Psoas muscle (tissue), 8 donors: ENCODE data around the gene ETV7. TPM values are rescaled to one million over a fixed set of nuclear protein-coding genes. Genes with fewer than 3 reads are reported as not detected.

Experiments used
- ATAC-seq, 4 donors: fragments of 200-7000 bp; cut with Tn5 transposase; one replicate each; pipeline ENCODE4 v1.9.1; 2020; ENCODE audit warnings: moderate library complexity in 3 of 4, mild to moderate bottlenecking in 2 of 4
- DNase-seq, 2 donors: peaks; one replicate each; pipeline ENCODE4 v3.0.0-alpha.2; 2020
- H3K27ac ChIP-seq: fragments of 200-600 bp; one replicate; pipeline ENCODE4 v1.8.0; 2022
- H3K27me3 ChIP-seq, 3 donors: fragments of 200-600 bp in 1 of 3; one replicate each; pipeline versions ENCODE4 v1.6.1 to v1.8.0; 2013 to 2022; ENCODE audit warnings: low read length in 2 of 3, mild to moderate bottlenecking in 2 of 3, moderate library complexity in 1 of 3; ENCODE audit not compliant: insufficient read depth in 3 of 3
- H3K36me3 ChIP-seq, 2 donors: fragments of 200-600 bp in 1 of 2; one replicate each; pipeline versions ENCODE4 v1.6.1 to v1.8.0; 2013 to 2022; ENCODE audit warnings: low read depth in 1 of 2, mild to moderate bottlenecking in 1 of 2, moderate library complexity in 1 of 2; ENCODE audit not compliant: insufficient read depth in 1 of 2
- H3K4me1 ChIP-seq: fragments of 200-600 bp; one replicate; pipeline ENCODE4 v1.8.0; 2022
- H3K4me3 ChIP-seq: fragments of 200-600 bp; one replicate; pipeline ENCODE4 v1.8.0; 2022; ENCODE audit warnings: mild to moderate bottlenecking
- H3K9me3 ChIP-seq: fragments of 200-600 bp; one replicate; pipeline ENCODE4 v1.8.0; 2022
- CTCF ChIP-seq: fragments of 200-600 bp; IDR thresholded peaks from one replicate; pipeline ENCODE4 v1.8.0; 2022; ENCODE audit warnings: antibody characterized with exemption
- WGBS, 3 donors: extraction: QIAGEN DNeasy Blood & Tissue Kit; methylation state at CpG; one replicate each; pipeline versions ENCODE4 v1.1.6 to v1.1.7; 2013; 5-methylcytosine and 5-hydroxymethylcytosine counted together
- intact Hi-C, 2 donors: fragments of 100-400 bp; cut with DNase I; formaldehyde crosslinking; loops; one replicate each; pipeline versions ENCODE4 v1.11.0 to v1.14.2; 2022
- polyA plus RNA-seq, 3 donors: library from polyadenylated mRNA; stranded (reverse); fragments of 200-250 nt; gene quantifications; one replicate each; pipeline ENCODE4 v1.2.3, GENCODE V29; 2013
- total RNA-seq, 4 donors: library from RNA; stranded (reverse); fragmentation: NEBNext Ultra II Directional in 2 of 4; extraction: Animal tissue kit (Norgen Biotek cat#: 25700) in 2 of 4; gene quantifications; one replicate each; pipeline versions ENCODE4 v1.2.1 to v1.2.4, GENCODE V29; 2021 to 2023
- donor health status: healthy with polysubstance abuse.
- donor health status: DM: no; HTN: no; CAD: no; lungs with moderate emphysema.
- donor health status: Bipolar disorder and iron deficiency.
- donor health status: healthy.
- donor health status: DM: yes; HTN: yes; CAD: no.
- donor health status: DM: no; HTN: no; CAD: no.
- donor health status: DM: no; HTN: no; CAD: no.
- donor health status: DM: yes; HTN: yes; CAD: no.

The ETV7 gene
- total and polyA plus RNA-seq, 7 donors: 0.06 to 0.09 TPM; not detected in 5

GRCh38 chr6:36350082-36350481 is 37.4 kb downstream of the ETV7 start:
- Histone ChIP-seq H3K4me1 (no peaks in the 10 kb centered on the region), H3K27ac (no peak overlapping the region), H3K36me3 (no peaks in the 10 kb centered on the region), H3K9me3 (no peaks in the 10 kb centered on the region), H3K27me3 (peaks cover 0 to 26% (median 0%) of the 10 kb centered on the region in 3 donors), H3K4me3 (no peak overlapping the region)
- intact Hi-C loops: no loop called here
- ATAC-seq (peak in 1 of 4 donors; percentile 46), DNase-seq (no peak)
- no peak for TF ChIP-seq CTCF
- 75 to 84% (median 77%) methylated on average over 4 of the region's 4 CpGs for WGBS, 3 donors

- Histone ChIP-seq H3K4me1 (no peaks in the 10 kb centered on the region), H3K36me3 (no peaks in the 10 kb centered on the region), H3K9me3 (no peaks in the 10 kb centered on the region), H3K4me3 (no peak overlapping the region), H3K27me3 (peaks cover 0 to 29% (median 0%) of the 10 kb centered on the region in 3 donors), H3K27ac (no peak overlapping the region)
- DNase-seq (no peak), ATAC-seq (no peak)
- no peak for TF ChIP-seq CTCF
- WGBS, 3 donors: 82 to 86% (median 84%) methylated on average over 6 of the region's 6 CpGs
- intact Hi-C loops: no loop called here
Measured at GRCh38 chr6:36349240-36349639, 38.2 kb downstream of the ETV7 start.

- Histone ChIP-seq H3K4me3 (no peak overlapping the region), H3K36me3 (no peaks in the 10 kb centered on the region), H3K4me1 (no peaks in the 10 kb centered on the region), H3K27ac (no peak overlapping the region), H3K27me3 (peaks cover 0 to 20% (median 0%) of the 10 kb centered on the region in 3 donors), H3K9me3 (no peaks in the 10 kb centered on the region)
- intact Hi-C loops: no loop called here
- no peak for TF ChIP-seq CTCF
- DNase-seq (no peak), ATAC-seq (no peak)
- 88 to 94% (median 92%) methylated on average over 4 of the region's 4 CpGs for WGBS, 3 donors
Measured at GRCh38 chr6:36347621-36348020, 39.8 kb downstream of the ETV7 start.

GRCh38 chr6:36346486-36347273 is 40.8 kb downstream of the ETV7 start:
- intact Hi-C loops: no loop called here
- Histone ChIP-seq H3K4me3 (no peak overlapping the region), H3K4me1 (no peaks in the 10 kb centered on the region), H3K9me3 (no peaks in the 10 kb centered on the region), H3K27ac (no peak overlapping the region), H3K36me3 (no peaks in the 10 kb centered on the region), H3K27me3 (peaks cover 0 to 20% (median 0%) of the 10 kb centered on the region in 3 donors)
- ATAC-seq (no peak), DNase-seq (no peak)
- 57 to 64% (median 59%) methylated on average over 20 of the region's 20 CpGs for WGBS, 3 donors
- no peak for TF ChIP-seq CTCF
